H9 (cell line): ENCODE measurements around the gene CEACAM18. TPM values are rescaled to one million over a fixed set of nuclear protein-coding genes. Genes with fewer than 3 reads are reported as not detected.
"Not testable (repeated sequence)": the region's sequence is repeated elsewhere in the genome, so short reads cannot be mapped to it uniquely, and the experiment has no call there.

ENCODE experiments used
- DNase-seq: peaks from one replicate; pipeline ENCODE4 v3.0.0-alpha.2; 2017
- H2AFZ ChIP-seq: one replicate; pipeline ENCODE4 v1.6.1; 2013; ENCODE audit warnings: mild to moderate bottlenecking, low read length, control low read depth, moderate library complexity
- H2AK5ac ChIP-seq: 2 replicates; pipeline ENCODE4 v1.6.1; 2013; ENCODE audit warnings: low read length, control low read depth, mixed read lengths; ENCODE audit not compliant: insufficient read length
- H2BK120ac ChIP-seq: one replicate; pipeline ENCODE4 v1.6.1; 2013; ENCODE audit warnings: low read depth, mild to moderate bottlenecking, low read length, control low read depth, inconsistent platforms; ENCODE audit not compliant: poor library complexity, severe bottlenecking
- H2BK12ac ChIP-seq: 2 replicates; pipeline ENCODE4 v1.6.1; 2013; ENCODE audit warnings: low read length, control low read depth, mixed read lengths, low read depth; ENCODE audit not compliant: insufficient read length
- H2BK15ac ChIP-seq: 2 replicates; pipeline ENCODE4 v1.6.1; 2013; ENCODE audit warnings: low read depth, low read length, control low read depth
- H2BK20ac ChIP-seq: one replicate; pipeline ENCODE4 v1.6.1; 2013; ENCODE audit warnings: low read depth, mild to moderate bottlenecking, low read length, control low read depth, inconsistent platforms; ENCODE audit not compliant: poor library complexity, severe bottlenecking
- H2BK5ac ChIP-seq: 2 replicates; pipeline ENCODE4 v1.6.1; 2013; ENCODE audit warnings: low read length, control low read depth, mixed read lengths; ENCODE audit not compliant: insufficient read length
- H3K14ac ChIP-seq: 2 replicates; pipeline ENCODE4 v1.6.1; 2013; ENCODE audit warnings: low read length, control low read depth; ENCODE audit not compliant: insufficient read depth
- H3K18ac ChIP-seq: 2 replicates; pipeline ENCODE4 v1.6.1; 2013; ENCODE audit warnings: low read depth, mild to moderate bottlenecking, mixed read lengths, low read length, control low read depth; ENCODE audit not compliant: insufficient read length
- H3K23ac ChIP-seq: 2 replicates; pipeline ENCODE4 v1.6.1; 2013; ENCODE audit warnings: low read length, control low read depth, mixed read lengths, low read depth; ENCODE audit not compliant: insufficient read length
- H3K23me2 ChIP-seq: 2 replicates; pipeline ENCODE4 v1.6.1; 2013; ENCODE audit warnings: low read depth, mild to moderate bottlenecking, mixed read lengths, low read length, control low read depth; ENCODE audit not compliant: insufficient read length, poor library complexity, severe bottlenecking
- H3K27ac ChIP-seq: 2 replicates; pipeline ENCODE4 v1.5.1; 2013; ENCODE audit warnings: low read length, control low read depth, mixed read lengths, low read depth; ENCODE audit not compliant: insufficient read length
- H3K27me3 ChIP-seq: 2 replicates; pipeline ENCODE4 v1.6.1; 2013; ENCODE audit warnings: low read length, control low read depth, inconsistent platforms; ENCODE audit not compliant: insufficient read depth
- H3K4ac ChIP-seq: 2 replicates; pipeline ENCODE4 v1.6.1; 2013; ENCODE audit warnings: low read depth, mild to moderate bottlenecking, control low read depth, inconsistent platforms, low read length, moderate library complexity
- H3K4me1 ChIP-seq: 2 replicates; pipeline ENCODE4 v1.6.1; 2013; ENCODE audit warnings: low read length, control low read depth, inconsistent platforms; ENCODE audit not compliant: insufficient read depth
- H3K4me2 ChIP-seq: 2 replicates; pipeline ENCODE4 v1.6.1; 2013; ENCODE audit warnings: low read length, control low read depth, mixed read lengths; ENCODE audit not compliant: insufficient read length, insufficient read depth
- H3K56ac ChIP-seq: 2 replicates; pipeline ENCODE4 v1.6.1; 2013; ENCODE audit warnings: low read depth, mild to moderate bottlenecking, mixed read lengths, low read length, control low read depth; ENCODE audit not compliant: insufficient read length
- H3K79me1 ChIP-seq: 2 replicates; pipeline ENCODE4 v1.6.1; 2013; ENCODE audit warnings: low read depth, mild to moderate bottlenecking, moderate library complexity, low read length, control low read depth, inconsistent platforms; ENCODE audit not compliant: insufficient read depth, poor library complexity, severe bottlenecking
- H3K79me2 ChIP-seq: 2 replicates; pipeline ENCODE4 v1.6.1; 2013; ENCODE audit warnings: low read length, control low read depth, inconsistent platforms; ENCODE audit not compliant: insufficient read depth
- H3K9ac ChIP-seq: 2 replicates; pipeline ENCODE4 v1.6.1; 2013; ENCODE audit warnings: low read length, control low read depth, mixed read lengths; ENCODE audit not compliant: insufficient read length; ENCODE audit errors: extremely low read depth
- H3K9me3 ChIP-seq: one replicate; pipeline ENCODE4 v1.6.1; 2013; ENCODE audit warnings: low read depth, low read length, inconsistent platforms; ENCODE audit not compliant: control insufficient read depth
- H3T11ph ChIP-seq: one replicate; pipeline ENCODE4 v1.6.1; 2013; ENCODE audit warnings: mild to moderate bottlenecking, low read length, control low read depth, inconsistent platforms
- H4K20me1 ChIP-seq: one replicate; pipeline ENCODE4 v1.6.1; 2013; ENCODE audit not compliant: control insufficient read depth, insufficient read length, insufficient read depth
- H4K5ac ChIP-seq: 2 replicates; pipeline ENCODE4 v1.6.1; 2013; ENCODE audit warnings: low read depth, mild to moderate bottlenecking, mixed read lengths, low read length, control low read depth; ENCODE audit not compliant: insufficient read length
- H4K8ac ChIP-seq: replicated peaks from 2 replicates; pipeline ENCODE4 v1.6.1; 2013; ENCODE audit warnings: low read length, control low read depth, mixed read lengths, low read depth; ENCODE audit not compliant: insufficient read length
- H4K91ac ChIP-seq: 2 replicates; pipeline ENCODE4 v1.6.1; 2013; ENCODE audit warnings: low read depth, mild to moderate bottlenecking, moderate library complexity, mixed read lengths, low read length, control low read depth; ENCODE audit not compliant: insufficient read length
- H3K27ac Mint-ChIP-seq, 3 experiments: 2 replicates in 2 of 3; 3 replicates in 1 of 3; pipeline ENCODE4 v1.8.0; 2020 to 2021; ENCODE audit warnings: mixed read lengths in 3 of 3, mild to moderate bottlenecking in 1 of 3, moderate library complexity in 1 of 3
- H3K27me3 Mint-ChIP-seq: 2 replicates; pipeline ENCODE4 v1.8.0; 2021; ENCODE audit warnings: low read depth, mild to moderate bottlenecking, moderate library complexity, mixed read lengths
- H3K36me3 Mint-ChIP-seq, 3 experiments: 2 replicates in 2 of 3; 3 replicates in 1 of 3; pipeline ENCODE4 v1.8.0; 2020 to 2021; ENCODE audit warnings: low read depth in 3 of 3, mixed read lengths in 3 of 3; ENCODE audit not compliant: insufficient read depth in 1 of 3
- H3K4me1 Mint-ChIP-seq, 2 experiments: 2 replicates each; pipeline ENCODE4 v1.8.0; 2020; ENCODE audit warnings: mixed read lengths in 2 of 2
- H3K4me3 Mint-ChIP-seq, 2 experiments: 2 replicates in 1 of 2; 3 replicates in 1 of 2; pipeline ENCODE4 v1.8.0; 2020 to 2021; ENCODE audit warnings: mild to moderate bottlenecking in 2 of 2, mixed read lengths in 2 of 2, moderate library complexity in 1 of 2
- H3K9me3 Mint-ChIP-seq, 2 experiments: 2 replicates in 1 of 2; 3 replicates in 1 of 2; pipeline ENCODE4 v1.8.0; 2020; ENCODE audit warnings: mild to moderate bottlenecking in 2 of 2, mixed read lengths in 2 of 2, moderate library complexity in 1 of 2
- CTCF ChIP-seq: fragments of 200-600 bp; sonication (generic); conservative IDR thresholded peaks from 3 replicates; pipeline ENCODE4 v1.8.0; 2021; ENCODE audit warnings: antibody characterized with exemption, mild to moderate bottlenecking
- WGBS: extraction: QIAGEN DNeasy Blood & Tissue Kit; methylation state at CpG from one replicate; pipeline ENCODE4 v1.1.7; 2013; ENCODE audit warnings: missing lambda C conversion rate, low lambda C conversion rate, mixed read lengths; ENCODE audit not compliant: insufficient read length; ENCODE audit errors: extremely low coverage; 5-methylcytosine and 5-hydroxymethylcytosine counted together
- total RNA-seq: library from RNA; stranded (reverse); gene quantifications from 2 replicates; pipeline ENCODE4 v1.2.1, GENCODE V29; 2021

Gene CEACAM18
- total RNA-seq, 1 experiment from 2014 or later = not detected

- Histone ChIP-seq H3K79me1 (no peaks in the 10 kb centered on the region), H3K18ac (no peak overlapping the region), H3K9me3 (no peaks in the 10 kb centered on the region), H3K4me1 (no peaks in the 10 kb centered on the region), H3K4me2 (no peak overlapping the region), H2AFZ (no peak overlapping the region), H3T11ph (no peak overlapping the region), H2BK12ac (no peak overlapping the region), H3K27ac (no peak overlapping the region), H2BK5ac (no peak overlapping the region), H3K56ac (no peak overlapping the region), H3K27me3 (no peaks in the 10 kb centered on the region), H4K20me1 (no peaks in the 10 kb centered on the region), H3K23ac (no peak overlapping the region), H3K9ac (no peak overlapping the region), H2AK5ac (no peak overlapping the region), H4K5ac (no peak overlapping the region), H2BK15ac (no peak overlapping the region), H2BK120ac (no peak overlapping the region), H3K14ac (no peak overlapping the region), H3K4ac (no peak overlapping the region), H2BK20ac (no peak overlapping the region), H4K91ac (no peak overlapping the region), H3K79me2 (no peaks in the 10 kb centered on the region), H4K8ac (no peak overlapping the region), H3K23me2 (no peaks in the 10 kb centered on the region)
- peaks cover 59 to 96% of the 10 kb centered on the region in 2 experiments for H3K9me3 Mint-ChIP-seq
- H3K27me3 Mint-ChIP-seq = peaks cover 27% of the 10 kb centered on the region
- TF ChIP-seq CTCF = no peak
- DNase-seq = no peak
- H3K4me1 Mint-ChIP-seq = no peaks in the 10 kb centered on the region
- H3K27ac Mint-ChIP-seq = no peak overlapping the region
- no CpG with 5 or more reads among the region's 3 CpGs for WGBS
- H3K36me3 Mint-ChIP-seq = peaks cover 0 to 16% (median 5%) of the 10 kb centered on the region in 3 experiments; a peak in 4 of 7 replicates
- H3K4me3 Mint-ChIP-seq = no peak overlapping the region
Measured at GRCh38 chr19:51497666-51498065, 19.3 kb downstream of the CEACAM18 start.

GRCh38 chr19:51500931-51501330 is 22.6 kb downstream of the CEACAM18 start:
- H3K4me3 Mint-ChIP-seq, H2BK20ac ChIP-seq, H2BK15ac ChIP-seq, H2BK120ac ChIP-seq, H4K5ac ChIP-seq, H3K27ac ChIP-seq, H3K23ac ChIP-seq, H3K4me1 Mint-ChIP-seq, H2BK5ac ChIP-seq, H2AFZ ChIP-seq, H2AK5ac ChIP-seq, H3K9ac ChIP-seq, H3K4ac ChIP-seq, H4K20me1 ChIP-seq, H3K36me3 Mint-ChIP-seq, H3K4me1 ChIP-seq, H3K27me3 ChIP-seq, H3T11ph ChIP-seq, H3K4me2 ChIP-seq, H3K56ac ChIP-seq, H3K27ac Mint-ChIP-seq, H4K8ac ChIP-seq, H3K14ac ChIP-seq, H2BK12ac ChIP-seq, H3K79me2 ChIP-seq, H3K79me1 ChIP-seq, H3K18ac ChIP-seq, H3K9me3 ChIP-seq, DNase-seq, H4K91ac ChIP-seq, H3K23me2 ChIP-seq: not testable (repeated sequence)
- Mint-ChIP-seq H3K27me3 (peaks cover 26% of the 10 kb centered on the region), H3K9me3 (peaks cover 66 to 96% of the 10 kb centered on the region in 2 experiments)
- WGBS = no CpG with 5 or more reads among the region's 8 CpGs
